G401.6 (cell line): ENCODE data around the gene PIGC.

ENCODE experiments used
- FAIRE-seq: peaks from 2 replicates; lab custom pipeline; 2012; peaks lifted over from hg19 to GRCh38; lab: Jason Lieb, UNC

Gene PIGC

GRCh38 chr1:172398193-172398592 lies 45.7 kb downstream of the PIGC start:
- FAIRE-seq, result no peak

GRCh38 chr1:172397633-172398032 lies 46.2 kb downstream of the PIGC start:
- no peak for FAIRE-seq

GRCh38 chr1:172397221-172397620 lies 46.6 kb downstream of the PIGC start:
- FAIRE-seq, result no peak

- FAIRE-seq, result no peak
Observed at GRCh38 chr1:172395576-172395975, 48.3 kb downstream of the PIGC start.

- FAIRE-seq, result no peak
Observed at GRCh38 chr1:172394811-172395210, 49.1 kb downstream of the PIGC start.

- FAIRE-seq, result no peak
Observed at GRCh38 chr1:172394141-172394751, 49.6 kb downstream of the PIGC start.

GRCh38 chr1:172393354-172393753 lies 50.5 kb downstream of the PIGC start:
- FAIRE-seq, result no peak

GRCh38 chr1:172391976-172392375 lies 51.9 kb downstream of the PIGC start:
- no peak for FAIRE-seq
